Kidney epithelial cell (primary cell): ENCODE measurements around the gene LRTM2. TPM values are rescaled to one million over a fixed set of nuclear protein-coding genes. Genes with fewer than 3 reads are reported as not detected.

ENCODE experiments used
- DNase-seq: peaks from one replicate; pipeline ENCODE4 v3.0.0-alpha.2; 2010; ENCODE audit warnings: low read depth
- H3K27me3 ChIP-seq: 2 replicates; pipeline ENCODE4 v1.6.0; 2011; ENCODE audit warnings: low read length; ENCODE audit not compliant: control insufficient read depth, insufficient read depth
- H3K36me3 ChIP-seq: 2 replicates; pipeline ENCODE4 v1.5.1; 2011; ENCODE audit warnings: low read length; ENCODE audit not compliant: control insufficient read depth, insufficient read depth
- H3K4me3 ChIP-seq: 2 replicates; pipeline ENCODE4 v1.5.1; 2011; ENCODE audit warnings: low read depth, mild to moderate bottlenecking, control low read depth, low read length
- total RNA-seq: library from RNA; depleted of rRNA; stranded (reverse); fragments of >200 nt; gene quantifications from 2 replicates; pipeline ENCODE4 v1.2.3, GENCODE V29; 2015
- TF ChIP-seq, protein P1 (sequence below): IDR thresholded peaks from 2 replicates; pipeline ENCODE4 v1.5.1; 2011; ENCODE audit warnings: mild to moderate bottlenecking, moderate library complexity, low read length, control low read depth, inconsistent platforms; ENCODE audit not compliant: insufficient read depth, poor library complexity, severe bottlenecking

The LRTM2 gene
- total RNA-seq, 1 donor from 2014 or later, result not detected

DNA sequence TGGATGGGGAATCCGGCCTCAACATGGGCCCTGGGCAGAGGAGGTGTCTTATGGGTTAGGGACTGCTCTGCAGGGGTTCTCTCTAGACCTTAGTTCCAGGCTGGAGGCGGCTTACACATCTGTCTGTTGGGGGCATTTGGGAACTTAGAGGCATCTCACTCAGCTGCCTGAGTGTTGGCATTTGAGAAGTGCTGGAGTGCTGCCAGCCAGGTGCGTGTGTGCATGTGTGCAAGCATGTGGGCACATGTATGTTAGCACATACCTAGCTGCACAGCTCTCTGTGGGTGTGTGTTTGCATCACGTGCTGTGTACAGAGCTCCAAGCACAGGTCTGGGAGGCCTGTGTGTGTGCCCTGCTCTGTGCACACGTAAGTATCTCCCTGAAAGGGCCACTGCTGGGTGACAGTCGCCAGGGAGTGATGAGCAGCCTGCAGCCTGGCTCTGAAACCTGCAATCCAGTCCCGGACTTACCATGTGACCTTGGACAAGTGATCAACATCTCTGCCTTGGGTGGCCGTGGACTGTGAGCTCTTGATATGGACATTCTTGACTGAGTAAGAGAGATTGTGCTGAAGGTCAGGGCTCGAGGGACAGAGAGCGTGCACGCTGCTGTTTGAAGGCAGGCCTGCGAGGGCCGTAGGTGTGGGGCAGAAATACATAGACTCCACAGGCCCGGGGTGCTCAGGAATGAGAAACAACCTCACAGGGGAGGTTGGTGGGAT lies 5.2 kb downstream of the LRTM2 start:
- DNase-seq, result no peak
- H3K27me3 ChIP-seq, result peaks cover 85% of the 10 kb centered on the region

GRCh38 chr12:1826401-1826800 lies 6.0 kb downstream of the LRTM2 start:
- no peak for DNase-seq
- H3K4me3 ChIP-seq, result no peak overlapping the region
- peaks cover 85% of the 10 kb centered on the region for H3K27me3 ChIP-seq
- TF ChIP-seq, protein P1, sequence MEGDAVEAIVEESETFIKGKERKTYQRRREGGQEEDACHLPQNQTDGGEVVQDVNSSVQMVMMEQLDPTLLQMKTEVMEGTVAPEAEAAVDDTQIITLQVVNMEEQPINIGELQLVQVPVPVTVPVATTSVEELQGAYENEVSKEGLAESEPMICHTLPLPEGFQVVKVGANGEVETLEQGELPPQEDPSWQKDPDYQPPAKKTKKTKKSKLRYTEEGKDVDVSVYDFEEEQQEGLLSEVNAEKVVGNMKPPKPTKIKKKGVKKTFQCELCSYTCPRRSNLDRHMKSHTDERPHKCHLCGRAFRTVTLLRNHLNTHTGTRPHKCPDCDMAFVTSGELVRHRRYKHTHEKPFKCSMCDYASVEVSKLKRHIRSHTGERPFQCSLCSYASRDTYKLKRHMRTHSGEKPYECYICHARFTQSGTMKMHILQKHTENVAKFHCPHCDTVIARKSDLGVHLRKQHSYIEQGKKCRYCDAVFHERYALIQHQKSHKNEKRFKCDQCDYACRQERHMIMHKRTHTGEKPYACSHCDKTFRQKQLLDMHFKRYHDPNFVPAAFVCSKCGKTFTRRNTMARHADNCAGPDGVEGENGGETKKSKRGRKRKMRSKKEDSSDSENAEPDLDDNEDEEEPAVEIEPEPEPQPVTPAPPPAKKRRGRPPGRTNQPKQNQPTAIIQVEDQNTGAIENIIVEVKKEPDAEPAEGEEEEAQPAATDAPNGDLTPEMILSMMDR, result no peak
- H3K36me3 ChIP-seq, result no peaks in the 10 kb centered on the region

More for the DNA sequence above, 5.2 kb downstream of the LRTM2 start:
- no peak overlapping the region for H3K4me3 ChIP-seq
- TF ChIP-seq, protein P1, result no peak
- no peaks in the 10 kb centered on the region for H3K36me3 ChIP-seq

DNA sequence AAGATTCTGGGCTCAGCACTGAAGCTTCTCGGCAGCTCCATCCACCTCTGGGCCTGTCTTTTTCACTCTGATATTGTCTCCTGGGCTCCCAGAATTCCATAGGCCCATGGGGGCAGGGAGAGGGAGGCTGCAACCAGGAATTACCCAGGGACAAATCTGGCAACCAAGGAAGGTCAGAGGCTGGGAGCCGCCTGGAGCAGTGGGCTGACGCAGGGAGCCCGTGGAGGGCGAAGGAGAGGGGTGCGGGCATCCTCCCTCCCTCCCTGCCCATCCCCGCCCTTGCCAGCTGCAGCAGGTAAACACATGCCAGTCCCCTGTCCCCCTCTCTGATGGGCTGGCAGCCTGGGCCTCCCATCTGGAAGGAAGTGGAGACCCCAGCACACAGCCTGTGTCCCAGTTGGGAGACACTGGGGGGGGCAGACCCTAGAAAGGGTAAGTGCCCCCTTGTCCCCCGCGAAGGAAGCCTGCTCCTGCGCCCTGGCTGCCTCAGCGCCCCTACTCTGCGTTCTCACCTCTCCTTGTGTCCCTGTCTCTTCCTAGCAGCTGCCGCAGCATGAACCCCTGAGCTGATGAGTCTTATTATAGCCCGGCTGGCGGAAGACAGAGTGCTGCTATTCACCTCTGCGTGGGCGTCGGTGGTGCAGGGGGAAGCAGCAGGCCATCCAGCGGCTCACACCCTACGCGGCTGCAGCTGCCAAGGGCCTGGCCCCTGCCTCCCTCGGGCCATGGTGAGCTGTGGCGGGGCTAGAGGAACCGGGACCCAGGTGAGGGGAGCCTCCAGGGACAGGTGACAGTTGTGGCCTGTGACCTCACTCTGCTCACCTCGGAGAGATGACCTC lies 6.7 kb downstream of the LRTM2 start:
- TF ChIP-seq, protein P1, result no peak
- Histone ChIP-seq H3K27me3 (peaks cover 84% of the 10 kb centered on the region), H3K36me3 (no peaks in the 10 kb centered on the region), H3K4me3 (no peak overlapping the region)
- no peak for DNase-seq

- H3K27me3 ChIP-seq, result peaks cover 76% of the 10 kb centered on the region
- H3K4me3 ChIP-seq, result no peak overlapping the region
- TF ChIP-seq, protein P1, result no peak
- H3K36me3 ChIP-seq, result no peaks in the 10 kb centered on the region
- no peak for DNase-seq
These were observed 7.8 kb downstream of the LRTM2 start for GRCh38 chr12:1827826-1828805.

GRCh38 chr12:1828856-1829255 lies 8.5 kb downstream of the LRTM2 start:
- DNase-seq, result no peak
- Histone ChIP-seq H3K36me3 (no peaks in the 10 kb centered on the region), H3K4me3 (no peak overlapping the region), H3K27me3 (peaks cover 75% of the 10 kb centered on the region)
- TF ChIP-seq, protein P1, result no peak
